ENCODE measurements around the gene KIF25.

The KIF25 gene

GRCh38 chr6:168071620-168072019 is 74.1 kb downstream of the KIF25 start:
- H4K20me1 ChIP-seq (ENCODE audit: low read depth, low read length) = no peaks in the 10 kb centered on the region
- no peak overlapping the region for H3K9ac ChIP-seq (ENCODE audit: low read length)
- TF ChIP-seq CTCF (IDR thresholded peaks at IDR 0.05; ENCODE audit: insufficient read depth, low read length, poor library complexity, severe bottlenecking) = no peak
- no peak for TF ChIP-seq EZH2phosphoT487 (conservative IDR thresholded peaks at IDR 0.05; ENCODE audit: low read length)
- H3K9me2 ChIP-seq (replicated peaks; ENCODE audit: insufficient read depth, low read length) = no peaks in the 10 kb centered on the region
- H3K4me3 ChIP-seq (ENCODE audit: insufficient read depth, low read length, poor library complexity, severe bottlenecking) = no peak overlapping the region
- H3K4me2 ChIP-seq (ENCODE audit: low read depth, low read length, poor library complexity, severe bottlenecking) = no peak overlapping the region
- no peaks in the 10 kb centered on the region for H3K9me3 ChIP-seq (ENCODE audit: insufficient read depth, low read length)
- no peaks in the 10 kb centered on the region for H3F3A ChIP-seq (ENCODE audit: insufficient read depth)
- no peaks in the 10 kb centered on the region for H3K79me2 ChIP-seq (ENCODE audit: insufficient read depth, low read length)
- H3K36me3 ChIP-seq (ENCODE audit: low read length) = no peaks in the 10 kb centered on the region
- no peaks in the 10 kb centered on the region for H3K27me3 ChIP-seq (ENCODE audit: low read length)
- H3K27ac ChIP-seq (ENCODE audit: low read depth, low read length) = no peak overlapping the region
- H2AFZ ChIP-seq (ENCODE audit: low read depth, low read length, severe bottlenecking) = no peak overlapping the region

- Histone ChIP-seq H3K9me2 (replicated peaks; ENCODE audit: insufficient read depth, low read length) (no peaks in the 10 kb centered on the region), H3K79me2 (ENCODE audit: insufficient read depth, low read length) (no peaks in the 10 kb centered on the region), H2AFZ (ENCODE audit: low read depth, low read length, severe bottlenecking) (no peak overlapping the region), H3K36me3 (ENCODE audit: low read length) (no peaks in the 10 kb centered on the region), H3K9ac (ENCODE audit: low read length) (no peak overlapping the region), H3K9me3 (ENCODE audit: insufficient read depth, low read length) (no peaks in the 10 kb centered on the region), H3K4me3 (ENCODE audit: insufficient read depth, low read length, poor library complexity, severe bottlenecking) (no peak overlapping the region), H3K4me2 (ENCODE audit: low read depth, low read length, poor library complexity, severe bottlenecking) (no peak overlapping the region), H3K27me3 (ENCODE audit: low read length) (no peaks in the 10 kb centered on the region), H3F3A (ENCODE audit: insufficient read depth) (no peaks in the 10 kb centered on the region), H4K20me1 (ENCODE audit: low read depth, low read length) (no peaks in the 10 kb centered on the region), H3K27ac (ENCODE audit: low read depth, low read length) (no peak overlapping the region)
- TF ChIP-seq EZH2phosphoT487 (conservative IDR thresholded peaks at IDR 0.05; ENCODE audit: low read length) (no peak), CTCF (IDR thresholded peaks at IDR 0.05; ENCODE audit: insufficient read depth, low read length, poor library complexity, severe bottlenecking) (no peak)
Measured at GRCh38 chr6:168072261-168072660, 74.8 kb downstream of the KIF25 start.

- H3K9ac ChIP-seq (ENCODE audit: low read length) = no peak overlapping the region
- no peak overlapping the region for H3K4me2 ChIP-seq (ENCODE audit: low read depth, low read length, poor library complexity, severe bottlenecking)
- no peaks in the 10 kb centered on the region for H4K20me1 ChIP-seq (ENCODE audit: low read depth, low read length)
- no peak overlapping the region for H3K27ac ChIP-seq (ENCODE audit: low read depth, low read length)
- H2AFZ ChIP-seq (ENCODE audit: low read depth, low read length, severe bottlenecking) = no peak overlapping the region
- no peak overlapping the region for H3K4me3 ChIP-seq (ENCODE audit: insufficient read depth, low read length, poor library complexity, severe bottlenecking)
- H3K36me3 ChIP-seq (ENCODE audit: low read length) = no peaks in the 10 kb centered on the region
- no peaks in the 10 kb centered on the region for H3K79me2 ChIP-seq (ENCODE audit: insufficient read depth, low read length)
- TF ChIP-seq CTCF (IDR thresholded peaks at IDR 0.05; ENCODE audit: insufficient read depth, low read length, poor library complexity, severe bottlenecking) (no peak), EZH2phosphoT487 (conservative IDR thresholded peaks at IDR 0.05; ENCODE audit: low read length) (no peak)
- H3F3A ChIP-seq (ENCODE audit: insufficient read depth) = no peaks in the 10 kb centered on the region
- H3K27me3 ChIP-seq (ENCODE audit: low read length) = no peaks in the 10 kb centered on the region
- H3K9me2 ChIP-seq (replicated peaks; ENCODE audit: insufficient read depth, low read length) = no peaks in the 10 kb centered on the region
- no peaks in the 10 kb centered on the region for H3K9me3 ChIP-seq (ENCODE audit: insufficient read depth, low read length)
Measured at GRCh38 chr6:168072730-168073129, 75.3 kb downstream of the KIF25 start.

Measured in SU-DHL-6 (cell line).